Sigmoid colon (tissue), 4 donors: ENCODE results near the gene STX3.

Source experiments
- CTCF ChIP-seq, 4 experiments: fragments of 450-650 bp in 3 of 4; fragments of 200-600 bp in 1 of 4; IDR thresholded peaks; one replicate each; pipeline ENCODE4 v1.5.1; 2016 to 2019; ENCODE audit warnings: antibody characterized with exemption in 4 of 4, mild to moderate bottlenecking in 3 of 4, moderate library complexity in 2 of 4
- POLR2A ChIP-seq, 2 donors: fragments of 450-650 bp; IDR thresholded peaks; one replicate each; pipeline ENCODE4 v1.6.1; 2016; ENCODE audit warnings: antibody characterized with exemption in 2 of 2, mild to moderate bottlenecking in 2 of 2, moderate library complexity in 2 of 2
- POLR2AphosphoS5 ChIP-seq, 4 donors: sonication (generic); formaldehyde crosslinking; IDR thresholded peaks; one replicate each; pipeline ENCODE4 v1.6.1; 2017; ENCODE audit warnings: antibody characterized with exemption in 4 of 4

- no peak for TF ChIP-seq CTCF (IDR thresholded peaks at IDR 0.05)
- no peak for TF ChIP-seq POLR2AphosphoS5 (IDR thresholded peaks at IDR 0.05)
- TF ChIP-seq POLR2A (IDR thresholded peaks at IDR 0.05): no peak
Observed at GRCh38 chr11:59782080-59782479, 26.9 kb downstream of the STX3 start.
